ENCODE data around the gene RABAC1.

RABAC1 gene

DNA sequence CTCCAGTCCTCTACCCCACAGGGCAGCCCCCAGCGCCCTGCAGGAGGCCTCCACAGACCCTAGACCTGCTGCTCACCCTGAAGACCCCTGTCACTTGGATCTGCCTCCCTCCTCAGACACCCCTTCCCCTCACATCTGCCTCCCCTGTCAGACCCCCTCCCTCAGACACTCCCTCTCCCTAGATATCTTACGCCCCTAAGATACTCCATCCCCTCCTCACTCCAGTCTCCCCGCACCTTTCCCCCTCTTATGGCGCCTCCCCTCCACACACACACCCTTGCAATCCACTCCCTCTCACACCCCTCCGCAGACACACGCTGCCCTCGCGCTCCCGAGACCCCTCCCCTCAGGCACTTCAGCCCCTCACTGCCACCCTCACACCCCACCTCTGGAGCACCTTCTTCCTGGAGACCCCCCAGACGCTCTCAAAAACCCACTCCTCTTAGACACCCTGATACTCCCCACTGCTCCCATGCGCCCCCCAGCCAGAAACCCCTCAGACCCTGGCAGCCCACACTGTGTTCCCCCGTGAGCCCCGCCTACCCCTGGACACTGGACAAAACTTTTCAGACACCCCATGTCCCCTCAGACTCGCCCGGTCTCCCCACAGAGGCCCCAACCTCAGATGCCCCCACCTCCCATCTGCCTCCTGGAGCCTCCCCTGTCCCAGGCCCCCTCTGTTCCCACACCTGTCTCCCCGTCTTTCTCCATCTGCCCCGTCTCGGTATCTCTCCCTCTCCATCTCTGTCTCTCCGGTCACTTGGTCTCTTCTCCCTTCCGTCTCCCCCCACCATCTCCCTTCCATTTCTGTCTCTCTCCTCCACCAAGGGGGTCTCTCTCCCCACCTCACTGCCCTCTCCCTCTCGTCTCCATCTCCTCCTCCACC lies 45.3 kb downstream of the RABAC1 start:
- DNase-seq = no peak

DNA sequence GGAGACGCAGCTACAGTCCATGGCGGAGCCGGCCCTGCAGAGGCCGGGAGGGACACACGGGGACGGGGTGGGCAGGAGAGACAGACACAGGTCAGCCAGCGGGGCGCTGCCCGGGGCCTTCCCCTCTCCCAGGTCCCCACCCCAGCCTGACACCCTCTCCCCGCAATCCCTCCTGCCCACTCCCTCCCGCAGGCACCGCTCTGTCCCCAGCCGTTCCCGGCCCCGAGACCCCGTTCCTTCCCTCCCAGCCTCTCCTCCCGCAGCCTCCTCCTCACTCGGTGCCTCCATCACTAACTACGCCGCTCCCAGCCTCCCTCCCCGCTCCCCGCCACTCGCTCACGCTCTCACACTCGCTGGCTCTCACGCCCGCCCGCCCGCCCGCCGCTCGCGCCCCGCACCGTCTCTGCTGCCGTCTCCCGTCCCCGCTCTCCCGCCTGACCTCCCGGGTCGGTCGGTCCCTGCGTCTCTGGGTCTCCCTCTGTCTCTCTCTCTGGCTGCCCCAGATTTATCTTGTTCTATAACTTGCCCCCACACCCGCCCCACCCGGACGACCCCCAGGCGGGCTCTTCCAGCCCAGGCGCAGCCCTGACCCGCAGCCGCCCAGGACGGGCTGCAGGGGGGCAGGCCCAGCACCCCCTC lies 46.1 kb downstream of the RABAC1 start:
- DNase-seq = no peak

DNA sequence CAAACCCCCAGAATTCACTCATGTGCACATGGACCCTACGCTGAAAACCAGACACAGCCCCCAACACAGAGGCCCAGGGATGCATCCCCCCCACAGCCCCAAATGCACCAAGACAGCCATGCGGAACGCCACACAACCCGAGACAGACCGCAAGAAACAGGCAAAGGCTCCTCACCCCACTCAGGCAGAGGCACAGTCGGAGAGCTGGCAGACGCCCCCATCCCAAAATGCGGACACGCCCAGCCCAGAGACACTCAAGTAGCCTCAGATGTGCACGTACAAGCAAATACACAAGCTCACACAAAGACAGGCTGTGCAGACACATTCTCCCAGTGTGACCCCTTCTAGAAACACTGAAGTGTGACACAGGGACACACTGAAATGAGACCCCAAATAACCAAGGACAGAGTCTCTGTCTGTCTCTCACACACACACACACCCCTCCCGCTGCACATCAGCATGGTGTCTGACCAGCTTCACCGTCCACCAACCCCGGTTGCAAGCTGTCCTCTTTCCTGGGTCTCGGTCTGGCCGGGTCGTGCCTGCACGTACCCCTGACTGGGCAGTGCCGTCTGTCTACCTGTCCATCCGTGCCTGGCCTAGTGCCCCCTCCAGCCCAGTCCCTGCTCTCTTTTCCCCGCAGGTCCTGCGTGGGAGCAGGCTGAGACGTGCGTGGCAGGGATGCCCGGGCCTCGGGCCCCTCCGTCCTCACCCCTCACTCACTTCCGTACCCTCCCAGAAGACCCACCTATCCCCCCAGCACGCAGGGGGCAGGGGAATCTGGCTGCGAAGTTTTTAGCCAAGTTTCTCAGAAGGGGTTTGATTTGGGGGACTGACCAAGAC lies 47.0 kb downstream of the RABAC1 start:
- no peak for DNase-seq

DNA sequence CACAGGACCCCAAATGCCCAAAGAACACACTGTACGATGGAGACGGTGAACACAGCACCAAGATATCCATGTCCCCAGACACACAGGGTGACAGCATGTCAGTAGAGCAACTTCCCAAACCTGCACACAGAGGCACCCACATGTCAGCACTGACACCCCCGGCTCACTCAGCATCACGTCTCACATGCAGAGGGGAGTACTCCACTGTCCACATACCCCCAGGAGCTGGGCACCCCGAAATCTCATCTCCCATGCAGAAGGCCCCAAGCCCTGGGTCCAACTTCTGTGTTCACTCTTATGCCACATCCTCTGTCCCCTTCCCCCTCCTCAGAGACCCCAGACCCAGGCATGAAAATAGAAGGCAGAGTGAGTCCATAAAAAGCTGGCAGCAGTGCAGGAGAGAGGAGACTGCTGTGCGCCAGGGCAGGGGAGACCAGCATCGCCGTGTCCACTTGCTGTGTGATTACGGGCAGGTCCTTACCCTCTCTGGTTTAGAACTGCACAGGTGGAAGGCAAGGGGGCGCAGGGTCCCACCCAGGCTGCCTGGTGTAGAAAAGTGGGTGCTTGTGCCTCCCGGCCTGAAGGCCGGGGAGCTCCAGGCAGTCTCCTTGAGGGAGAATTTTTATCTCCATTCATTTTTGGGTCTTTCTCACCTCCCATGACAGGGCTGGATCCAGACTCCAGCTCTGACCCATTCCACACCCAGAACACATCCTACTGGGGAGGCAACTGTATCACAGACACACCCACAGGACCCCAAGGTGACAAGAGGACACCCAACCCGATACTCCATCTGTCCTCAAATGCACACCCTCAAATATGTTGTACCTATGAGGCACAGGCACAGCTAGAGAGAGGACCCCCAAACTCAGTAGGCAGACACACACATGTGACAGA lies 47.9 kb downstream of the RABAC1 start:
- DNase-seq = no peak

DNA sequence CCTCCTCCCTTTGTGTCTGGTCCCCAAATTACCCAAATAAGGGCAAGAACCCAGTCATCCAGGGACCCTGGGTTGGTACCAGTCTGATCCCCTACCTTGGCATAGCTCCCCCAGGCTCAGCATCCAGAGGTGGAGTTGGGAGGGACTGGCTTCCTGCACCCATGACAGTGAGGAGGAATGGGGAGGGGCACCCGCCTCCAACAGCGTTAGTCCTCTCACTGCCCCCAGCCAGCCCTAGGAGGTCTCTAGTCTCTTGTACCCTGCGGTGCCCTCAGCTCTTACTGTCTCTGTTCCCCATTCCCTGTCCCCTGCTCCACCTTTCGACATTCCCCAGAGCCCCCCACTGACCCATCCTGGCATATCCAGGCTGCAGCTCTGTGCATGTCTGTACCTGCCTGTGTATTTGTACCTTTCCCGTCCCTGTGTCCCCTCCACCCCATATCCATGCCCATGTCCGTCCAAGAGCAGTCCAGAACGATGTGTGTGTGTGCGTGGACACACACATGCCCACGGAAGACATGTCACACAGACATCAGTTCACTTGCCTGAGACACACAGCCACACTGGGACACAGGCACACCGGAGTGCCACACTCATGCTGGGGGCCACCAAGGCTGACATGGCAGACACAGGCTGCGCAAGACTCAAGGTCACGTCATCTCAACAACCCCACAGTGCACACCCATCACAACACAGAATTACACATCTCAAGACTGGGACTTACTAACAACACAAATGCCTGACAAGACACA lies 48.7 kb downstream of the RABAC1 start:
- DNase-seq = no peak

DNA sequence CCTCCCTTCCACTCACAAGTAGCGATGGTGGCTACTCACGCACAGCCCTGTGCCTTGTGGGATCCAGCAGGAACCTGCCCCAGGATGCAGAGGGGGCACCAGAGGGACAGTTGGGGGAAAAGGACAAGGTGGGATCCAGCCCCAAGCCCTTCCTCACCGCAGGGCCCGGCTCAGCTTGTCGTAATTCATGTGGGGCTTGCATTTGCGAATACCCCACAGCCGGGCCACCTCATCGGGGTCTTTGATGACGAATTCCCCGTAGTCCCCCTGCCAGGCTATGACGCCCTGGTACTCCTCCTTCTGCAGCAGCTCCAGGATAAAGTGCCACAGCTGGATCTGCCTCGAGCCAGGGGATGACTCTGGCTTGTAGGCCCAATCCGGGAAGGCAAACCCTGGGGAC lies 49.4 kb downstream of the RABAC1 start:
- no peak for DNase-seq

DNA sequence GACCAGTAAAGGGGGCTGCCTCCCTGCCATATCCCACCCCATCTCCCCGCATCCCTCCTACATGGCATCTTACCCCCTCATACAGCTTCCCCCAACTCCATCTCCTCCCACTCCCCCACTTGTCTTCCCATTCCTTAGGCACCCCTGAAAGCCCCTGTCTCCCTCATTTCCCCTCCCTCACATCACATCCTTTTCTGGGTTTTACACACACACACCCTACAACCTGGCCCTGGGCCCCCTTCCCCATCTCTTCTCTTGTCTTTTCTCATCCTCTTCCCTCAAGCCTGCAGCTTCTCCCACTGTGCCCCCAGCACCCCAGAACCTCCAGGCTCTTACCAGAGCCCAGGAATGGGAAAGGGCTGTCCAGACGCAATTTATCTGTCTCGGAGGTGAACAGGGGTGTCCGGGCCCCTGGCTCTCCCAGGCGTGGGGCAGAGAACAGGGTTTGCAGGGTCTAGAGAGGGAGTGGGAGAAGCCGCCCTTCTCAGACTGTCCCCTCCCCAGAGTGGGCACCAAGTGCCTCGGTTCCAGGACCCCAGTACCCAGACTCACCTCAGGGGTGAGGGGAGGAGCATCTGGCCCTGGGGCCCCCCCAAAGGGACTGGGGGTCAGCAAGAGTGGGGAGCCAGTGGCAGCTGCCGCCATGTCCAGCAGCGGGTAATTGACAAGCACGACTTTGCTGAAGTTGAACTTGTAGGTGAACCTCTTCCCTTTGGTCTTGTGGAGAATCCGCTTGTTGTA lies 50.2 kb downstream of the RABAC1 start:
- no peak for DNase-seq

DNA sequence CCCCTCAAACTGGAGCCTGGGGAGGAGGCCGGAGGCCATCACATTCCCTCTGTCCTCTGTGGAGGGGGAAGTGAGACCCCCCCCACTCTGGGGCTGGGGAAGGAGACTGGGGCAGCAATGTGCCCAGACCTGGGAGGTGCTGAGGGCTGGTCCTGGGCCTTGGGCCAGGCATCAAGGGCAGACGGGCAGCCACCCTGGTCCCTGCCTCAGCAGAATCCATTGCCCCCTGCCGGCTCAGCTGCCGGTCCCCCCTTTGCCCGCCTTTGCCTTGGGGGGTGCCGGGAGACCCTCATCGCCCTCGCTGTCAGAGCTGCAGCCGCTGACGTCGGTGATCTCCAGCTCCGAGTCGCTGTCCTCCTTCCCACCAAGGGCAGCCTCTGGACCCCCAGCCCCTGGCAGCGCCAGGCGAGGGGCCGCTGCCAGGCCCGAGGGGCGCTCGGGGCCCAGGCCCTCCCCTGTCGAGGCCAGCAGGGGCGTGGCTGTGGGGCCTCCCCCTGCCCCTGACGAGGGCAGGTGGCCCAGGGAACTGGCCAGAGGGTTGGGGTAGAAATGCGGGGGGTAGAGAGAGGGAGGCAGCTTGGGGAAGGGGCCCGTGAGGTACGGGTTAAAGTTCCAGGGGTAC lies 51.0 kb downstream of the RABAC1 start:
- no peak for DNase-seq

DNA sequence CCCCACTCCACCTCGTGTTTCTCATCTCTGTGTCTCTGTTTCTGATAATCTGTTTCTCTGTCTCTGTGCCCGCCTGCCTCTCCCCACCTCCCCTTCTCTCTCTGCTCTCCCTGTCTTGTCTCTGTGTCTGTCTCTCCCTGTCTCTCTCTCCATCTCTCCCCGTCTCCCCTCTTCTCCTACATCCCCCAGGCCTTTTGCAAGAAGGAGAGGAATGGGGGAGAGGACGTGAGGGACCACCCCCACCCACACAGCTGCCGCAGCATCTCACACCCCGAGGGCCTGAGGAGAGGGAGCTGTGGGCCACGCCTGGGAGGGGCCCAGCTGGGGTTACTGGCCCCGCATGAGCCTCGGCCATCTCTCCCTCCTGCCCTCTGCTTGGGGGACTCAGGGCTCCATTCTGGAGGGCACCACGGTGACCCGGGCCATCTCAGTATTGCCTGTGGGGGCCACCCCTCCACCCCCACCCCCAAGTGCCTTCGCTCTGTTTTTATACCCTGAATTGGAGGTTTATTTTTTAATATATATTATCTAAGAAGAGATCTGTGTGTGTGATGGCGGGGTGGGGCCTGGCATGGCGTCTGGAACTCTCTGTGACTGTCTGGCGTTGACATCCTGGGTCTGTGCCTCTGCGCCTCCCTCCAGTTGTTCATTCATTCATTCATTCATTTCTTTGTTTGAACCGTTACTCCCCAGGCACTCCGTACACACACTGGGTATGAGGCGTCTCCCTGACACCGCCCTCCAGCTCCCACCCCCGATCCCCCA lies 52.0 kb downstream of the RABAC1 start:
- DNase-seq = no peak

Measured in activated CD4-positive, alpha-beta T cell treated with anti-CD3 and anti-CD28 coated beads, Interleukin-10, Interleukin-2, amounts not matched to agents 100 ng/mL and 50 ng/mL, durations not matched to agents 16 hours and 8 hours (primary cell).